Renal cortical epithelial cell (primary cell): ENCODE measurements around the gene FAM89B. TPM values are rescaled to one million over a fixed set of nuclear protein-coding genes. Genes with fewer than 3 reads are reported as not detected.

Experiments used
- DNase-seq: peaks from one replicate; pipeline ENCODE4 v3.0.0-alpha.2; 2011; ENCODE audit warnings: low read depth
- total RNA-seq: library from RNA; depleted of rRNA; stranded (reverse); fragments of >200 nt; gene quantifications from 2 replicates; pipeline ENCODE4 v1.2.3, GENCODE V29; 2014

Gene FAM89B
- total RNA-seq, 1 donor from 2014 or later, result 14.8 TPM

DNA sequence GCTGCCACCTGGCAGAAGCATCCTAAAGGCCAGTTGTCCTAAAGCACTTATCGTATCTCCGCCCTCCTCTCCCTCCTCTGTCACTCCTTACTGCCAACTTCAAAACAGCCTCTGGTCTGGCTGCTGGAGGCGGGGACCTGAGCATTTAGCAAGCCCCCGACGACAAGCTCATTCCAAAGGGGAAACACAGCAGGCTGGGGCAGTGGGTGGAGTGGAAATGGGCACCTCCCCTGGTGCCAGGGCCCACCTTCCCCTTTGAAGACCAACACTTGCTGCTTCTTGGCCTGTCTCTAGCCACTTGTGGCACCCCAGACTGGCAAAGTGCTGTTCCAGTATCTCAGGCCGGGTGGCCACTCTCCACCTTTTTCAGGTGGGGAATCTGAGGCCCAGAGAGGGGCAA lies 38.1 kb downstream of the FAM89B start:
- no peak for DNase-seq

GRCh38 chr11:65611028-65611757 lies 38.9 kb downstream of the FAM89B start:
- no peak for DNase-seq

GRCh38 chr11:65611758-65612603 lies 39.6 kb downstream of the FAM89B start:
- no peak for DNase-seq

- DNase-seq, result no peak
Observed at GRCh38 chr11:65612691-65613090, 40.4 kb downstream of the FAM89B start.

DNA sequence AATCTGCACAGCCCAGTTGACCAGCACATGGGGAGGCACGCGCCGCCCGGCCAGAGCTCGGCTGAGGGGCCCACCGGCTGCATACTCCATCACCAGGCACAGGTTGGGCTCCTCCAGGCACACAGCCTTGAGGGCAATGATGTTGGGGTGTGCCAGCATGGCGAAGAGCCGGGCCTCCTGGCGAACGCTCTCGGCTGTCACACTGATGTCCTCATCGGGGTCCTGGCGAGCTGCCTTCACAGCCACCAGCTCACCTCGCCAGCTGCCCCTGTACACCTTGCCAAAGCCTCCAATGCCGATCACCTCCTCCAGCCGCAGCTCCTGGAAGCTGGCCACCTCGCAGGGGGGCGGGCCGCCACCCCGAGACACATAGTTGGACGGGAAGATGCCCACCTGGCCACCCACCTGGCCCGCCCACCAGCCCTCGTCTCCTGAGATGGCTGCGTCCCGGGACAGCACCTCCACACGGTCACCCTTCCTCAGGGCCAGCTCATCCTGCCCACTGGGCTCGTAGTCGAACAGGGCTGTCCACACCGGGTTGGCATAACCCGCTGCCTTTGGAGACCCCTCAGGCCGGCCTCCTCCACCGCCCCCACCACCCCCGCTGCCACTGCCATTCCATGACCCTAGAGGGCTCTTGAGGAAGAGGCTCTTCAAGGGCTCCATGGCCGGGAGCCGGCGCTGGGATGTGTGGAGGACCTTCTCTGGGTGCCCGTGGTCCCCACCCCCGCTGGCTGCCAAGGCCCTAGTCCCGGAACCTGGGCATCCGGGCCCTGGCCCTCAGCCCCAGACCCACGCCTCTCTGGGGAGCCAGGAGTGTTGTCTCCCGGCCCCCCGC lies 41.0 kb downstream of the FAM89B start:
- DNase-seq, result no peak

GRCh38 chr11:65615229-65615949 lies 43.1 kb downstream of the FAM89B start, which contains the start of gene PCNX3:
Gene PCNX3 (plus strand): TSS chr11:65615776. CDS start chr11:65616312, 536 bp downstream.
- peak; percentile 99 for DNase-seq

GRCh38 chr11:65615950-65616574 lies 43.7 kb downstream of the FAM89B start:
- DNase-seq, result no peak

GRCh38 chr11:65616575-65617001 lies 44.2 kb downstream of the FAM89B start:
- DNase-seq, result no peak

DNA sequence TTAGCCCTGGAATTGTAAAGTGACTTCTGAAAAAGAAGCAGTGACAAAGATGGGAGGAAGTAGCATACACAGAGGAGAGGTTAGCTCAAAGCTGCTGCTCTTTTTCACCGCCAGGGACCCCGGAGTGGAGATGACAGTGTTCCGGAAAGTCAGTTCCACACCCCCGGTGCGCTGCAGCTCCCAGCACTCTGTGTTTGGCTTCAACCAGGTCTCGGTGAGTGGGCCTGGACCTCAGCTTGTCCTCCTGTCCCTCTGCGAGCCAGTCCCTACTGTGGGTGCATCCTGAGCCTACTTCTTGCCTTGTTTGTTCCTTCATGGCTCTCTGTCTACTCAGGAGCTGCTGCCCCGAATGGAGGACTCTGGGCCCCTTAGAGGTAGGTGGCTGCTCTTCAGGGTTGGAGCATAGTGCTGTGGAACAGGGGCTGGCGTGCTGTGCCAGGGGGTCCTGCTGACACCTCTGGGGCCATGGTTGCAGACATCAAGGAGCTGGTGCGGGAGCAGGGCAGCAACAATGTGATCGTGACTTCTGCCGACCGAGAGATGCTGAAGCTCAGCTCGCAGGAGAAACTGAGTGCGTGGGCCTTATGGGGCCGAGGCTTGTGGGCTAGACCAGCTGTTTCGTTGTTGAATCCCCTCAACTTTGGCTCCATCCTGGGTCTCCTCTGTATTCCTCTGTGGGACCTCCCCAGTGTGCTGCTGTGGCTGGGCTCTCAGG lies 45.0 kb downstream of the FAM89B start:
- no peak for DNase-seq

DNA sequence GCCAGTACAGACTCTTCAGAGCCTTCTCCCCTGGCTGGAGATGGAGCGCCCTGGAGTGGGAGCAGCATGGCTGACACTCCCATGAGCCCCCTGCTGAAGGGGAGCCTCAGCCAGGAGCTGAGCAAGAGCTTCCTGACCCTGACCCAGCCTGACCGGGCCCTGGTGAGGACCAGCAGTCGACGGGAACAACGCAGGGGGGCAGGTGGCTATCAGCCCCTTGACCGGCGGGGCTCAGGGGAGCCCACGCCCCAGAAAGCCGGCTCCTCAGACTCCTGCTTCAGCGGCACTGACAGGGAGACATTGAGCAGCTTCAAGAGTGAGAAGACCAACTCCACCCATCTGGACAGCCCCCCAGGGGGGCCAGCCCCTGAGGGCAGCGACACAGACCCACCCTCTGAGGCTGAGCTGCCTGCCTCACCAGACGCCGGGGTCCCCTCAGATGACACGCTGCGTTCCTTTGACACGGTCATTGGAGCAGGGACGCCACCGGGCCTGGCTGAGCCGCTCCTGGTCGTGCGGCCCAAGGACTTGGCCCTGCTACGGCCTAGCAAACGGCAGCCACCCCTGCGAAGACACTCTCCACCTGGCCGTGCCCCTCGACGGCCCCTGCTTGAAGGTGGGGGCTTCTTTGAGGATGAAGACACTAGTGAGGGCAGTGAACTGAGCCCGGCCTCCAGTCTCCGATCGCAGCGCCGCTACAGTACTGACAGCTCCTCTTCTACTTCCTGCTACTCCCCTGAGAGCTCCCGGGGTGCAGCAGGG lies 45.8 kb downstream of the FAM89B start:
- DNase-seq, result no peak

- DNase-seq, result no peak
Observed at GRCh38 chr11:65618763-65619162, 46.4 kb downstream of the FAM89B start.

DNA sequence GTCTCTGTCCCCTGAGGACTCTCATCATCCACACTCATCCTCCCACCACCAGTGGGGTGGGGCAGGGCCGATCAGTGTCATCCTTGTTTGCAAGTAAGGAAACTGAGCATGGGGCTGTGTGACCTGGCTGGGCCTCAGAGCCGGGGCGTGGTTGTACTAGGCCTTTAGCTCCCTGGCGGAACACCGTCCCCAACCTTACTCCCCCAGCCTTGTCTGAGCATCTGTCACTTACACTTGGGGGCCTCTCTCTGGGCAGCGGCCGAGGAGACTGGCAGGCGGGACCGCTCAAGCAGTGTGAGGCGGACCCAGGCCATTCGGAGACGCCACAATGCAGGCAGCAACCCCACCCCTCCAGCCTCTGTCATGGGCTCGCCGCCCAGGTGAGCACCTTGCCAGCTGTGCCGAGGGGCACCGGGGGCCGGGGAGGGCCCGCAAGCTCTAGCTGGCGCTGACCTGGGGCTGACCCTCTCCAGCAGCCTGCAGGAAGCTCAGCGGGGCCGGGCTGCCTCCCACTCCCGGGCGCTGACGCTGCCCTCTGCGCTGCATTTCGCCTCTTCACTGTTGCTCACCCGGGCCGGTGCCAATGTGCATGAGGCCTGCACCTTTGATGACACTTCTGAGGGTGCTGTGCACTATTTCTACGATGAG lies 47.1 kb downstream of the FAM89B start:
- DNase-seq, result no peak

GRCh38 chr11:65620666-65621065 lies 48.3 kb downstream of the FAM89B start:
- no peak for DNase-seq

GRCh38 chr11:65621460-65621859 lies 49.1 kb downstream of the FAM89B start:
- no peak for DNase-seq

DNA sequence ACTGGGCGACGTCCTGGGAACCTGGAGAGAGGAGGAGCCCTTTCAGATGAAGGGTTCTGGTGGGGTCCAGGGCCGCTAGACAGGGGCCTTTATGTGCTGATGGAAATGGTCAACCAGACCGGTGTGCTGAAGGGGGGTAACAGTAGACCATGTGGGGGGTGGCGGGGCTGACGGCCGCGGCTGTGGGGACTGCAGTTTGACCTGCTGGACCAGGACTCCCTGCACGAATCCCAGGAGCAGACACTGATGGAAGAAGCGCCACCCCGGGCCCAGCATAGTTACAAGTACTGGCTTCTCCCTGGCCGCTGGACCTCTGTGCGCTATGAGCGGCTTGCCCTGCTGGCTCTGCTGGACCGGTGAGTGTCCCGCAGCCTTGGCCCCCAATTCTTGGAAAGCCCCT lies 49.7 kb downstream of the FAM89B start:
- no peak for DNase-seq

GRCh38 chr11:65623177-65623576 lies 50.8 kb downstream of the FAM89B start:
- no peak for DNase-seq
